ENCODE results near the gene PPP2R5C.

GRCh38 chr14:101808020-101808641 is 46.6 kb downstream of the PPP2R5C start:
- TF ChIP-seq, protein P1, sequence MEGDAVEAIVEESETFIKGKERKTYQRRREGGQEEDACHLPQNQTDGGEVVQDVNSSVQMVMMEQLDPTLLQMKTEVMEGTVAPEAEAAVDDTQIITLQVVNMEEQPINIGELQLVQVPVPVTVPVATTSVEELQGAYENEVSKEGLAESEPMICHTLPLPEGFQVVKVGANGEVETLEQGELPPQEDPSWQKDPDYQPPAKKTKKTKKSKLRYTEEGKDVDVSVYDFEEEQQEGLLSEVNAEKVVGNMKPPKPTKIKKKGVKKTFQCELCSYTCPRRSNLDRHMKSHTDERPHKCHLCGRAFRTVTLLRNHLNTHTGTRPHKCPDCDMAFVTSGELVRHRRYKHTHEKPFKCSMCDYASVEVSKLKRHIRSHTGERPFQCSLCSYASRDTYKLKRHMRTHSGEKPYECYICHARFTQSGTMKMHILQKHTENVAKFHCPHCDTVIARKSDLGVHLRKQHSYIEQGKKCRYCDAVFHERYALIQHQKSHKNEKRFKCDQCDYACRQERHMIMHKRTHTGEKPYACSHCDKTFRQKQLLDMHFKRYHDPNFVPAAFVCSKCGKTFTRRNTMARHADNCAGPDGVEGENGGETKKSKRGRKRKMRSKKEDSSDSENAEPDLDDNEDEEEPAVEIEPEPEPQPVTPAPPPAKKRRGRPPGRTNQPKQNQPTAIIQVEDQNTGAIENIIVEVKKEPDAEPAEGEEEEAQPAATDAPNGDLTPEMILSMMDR (IDR thresholded peaks at IDR 0.05), result no peak
- TF ChIP-seq POLR2AphosphoS5 (IDR thresholded peaks at IDR 0.05), result no peak

Measured in upper lobe of left lung (tissue), 4 donors.